HG03571 (cell line): ENCODE data around the gene PLXNB2.
"Not testable (repeated sequence)": the region's sequence is repeated elsewhere in the genome, so short reads cannot be mapped to it uniquely, and the experiment has no call there.

Experiments
- ATAC-seq: cut with Tn5 transposase; IDR thresholded peaks from one replicate; pipeline ENCODE4 v1.9.1; 2021; ENCODE audit not compliant: unreplicated experiment

The PLXNB2 gene

GRCh38 chr22:50326956-50327710 is 19.7 kb upstream of the PLXNB2 start, which contains the start of gene DENND6B:
DENND6B (minus strand) TSS chr22:50327012; CDS start chr22:50326988, 24 bp downstream.
- peak; percentile 77 for ATAC-seq

GRCh38 chr22:50326225-50326955 is 18.9 kb upstream of the PLXNB2 start:
- ATAC-seq: no peak

DNA sequence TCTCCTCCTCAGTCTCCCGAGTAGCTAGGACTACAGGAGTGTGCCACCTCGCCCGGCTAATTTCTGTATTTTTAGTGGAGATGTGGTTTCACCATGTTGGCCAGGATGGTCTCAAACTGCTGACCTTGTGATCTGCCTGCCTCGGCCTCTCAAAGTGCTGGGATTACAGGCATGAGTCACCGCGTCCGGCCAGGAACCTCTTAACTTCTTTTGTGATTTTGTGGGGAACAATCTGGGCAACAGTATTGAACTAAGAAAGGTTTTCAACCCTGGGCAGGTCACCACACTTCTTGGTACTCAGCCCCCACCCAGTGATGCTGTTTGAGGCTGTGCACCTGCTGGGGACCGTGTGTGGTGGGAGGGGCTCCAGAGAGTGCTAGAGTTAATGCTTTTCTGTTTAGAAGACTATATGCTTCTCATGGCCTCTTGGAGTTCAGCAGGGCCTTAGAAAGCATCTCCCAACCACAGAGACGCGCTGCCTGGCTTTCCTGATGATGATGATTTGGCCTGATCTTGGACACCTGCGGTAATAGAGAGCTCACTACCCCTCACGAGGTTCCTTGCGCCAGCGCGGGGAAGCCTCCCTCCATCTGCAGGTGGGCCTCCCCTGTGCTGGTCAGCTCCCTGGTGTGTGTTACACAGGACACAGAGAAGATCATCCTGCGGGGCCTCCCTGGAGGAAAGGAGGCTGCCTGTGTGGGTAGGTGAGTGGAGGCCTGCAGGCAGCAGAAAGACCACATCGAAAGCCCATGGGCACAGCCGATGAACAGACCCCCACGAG is 18.2 kb upstream of the PLXNB2 start:
- no peak for ATAC-seq

GRCh38 chr22:50323900-50324299 is 16.5 kb upstream of the PLXNB2 start:
- ATAC-seq: no peak

- ATAC-seq: not testable (repeated sequence)
These were observed 15.1 kb upstream of the PLXNB2 start for GRCh38 chr22:50322382-50323104.

DNA sequence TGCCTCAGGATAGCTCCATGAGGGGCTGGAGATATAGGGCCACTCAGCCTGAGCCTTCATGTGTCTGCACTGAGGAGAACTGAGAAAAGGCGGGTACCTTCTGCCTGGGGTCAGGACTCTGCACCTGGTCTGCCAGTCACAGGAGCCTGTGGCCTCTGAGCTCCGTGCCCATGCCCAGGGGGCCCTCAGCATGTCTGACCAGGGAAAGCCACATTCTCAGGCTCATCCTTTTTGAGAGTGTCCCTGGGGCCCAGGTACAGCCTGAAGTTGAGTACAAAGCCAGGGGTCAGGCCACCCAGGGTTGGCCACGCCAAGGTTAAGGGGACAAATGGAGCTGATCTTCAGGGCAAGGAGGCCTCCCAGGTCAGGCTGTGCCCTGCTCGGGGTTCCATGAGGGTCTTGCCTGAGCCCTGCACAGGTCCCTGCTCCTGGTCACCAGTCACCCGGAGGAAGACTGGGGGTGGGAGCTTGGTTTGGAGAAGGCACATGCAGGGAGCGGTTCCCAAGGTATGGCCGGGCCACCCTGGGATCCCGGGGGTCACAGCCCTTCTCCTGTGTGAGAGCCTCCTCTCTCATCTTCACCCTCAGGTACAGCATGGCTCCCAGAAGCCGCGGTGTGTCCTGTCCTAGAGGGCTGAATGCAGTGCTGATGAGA is 13.4 kb upstream of the PLXNB2 start:
- ATAC-seq: no peak

GRCh38 chr22:50320116-50320515 is 12.7 kb upstream of the PLXNB2 start:
- no peak for ATAC-seq

DNA sequence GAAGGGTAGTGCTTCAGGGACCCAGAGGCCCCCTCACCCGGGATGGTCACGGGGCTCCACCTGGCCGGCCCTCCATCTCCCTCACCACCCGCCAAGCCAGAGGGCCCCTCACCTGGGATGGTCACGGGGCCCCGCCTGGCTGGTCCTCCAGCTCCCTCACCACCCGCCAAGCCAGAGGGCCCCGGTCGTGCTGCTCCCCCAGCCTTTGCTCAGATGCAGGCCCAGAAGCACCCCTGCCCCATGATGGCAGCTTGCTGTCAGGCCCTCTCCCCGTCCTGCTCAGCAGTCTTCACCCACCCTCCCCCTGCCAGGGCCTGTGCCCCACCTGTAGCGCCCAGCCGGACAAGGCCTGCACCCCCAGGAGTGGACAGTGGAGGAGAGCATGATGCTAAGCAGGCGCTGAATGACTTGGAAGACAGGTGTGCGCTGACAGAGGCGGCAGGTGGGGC is 12.1 kb upstream of the PLXNB2 start:
- no peak for ATAC-seq

DNA sequence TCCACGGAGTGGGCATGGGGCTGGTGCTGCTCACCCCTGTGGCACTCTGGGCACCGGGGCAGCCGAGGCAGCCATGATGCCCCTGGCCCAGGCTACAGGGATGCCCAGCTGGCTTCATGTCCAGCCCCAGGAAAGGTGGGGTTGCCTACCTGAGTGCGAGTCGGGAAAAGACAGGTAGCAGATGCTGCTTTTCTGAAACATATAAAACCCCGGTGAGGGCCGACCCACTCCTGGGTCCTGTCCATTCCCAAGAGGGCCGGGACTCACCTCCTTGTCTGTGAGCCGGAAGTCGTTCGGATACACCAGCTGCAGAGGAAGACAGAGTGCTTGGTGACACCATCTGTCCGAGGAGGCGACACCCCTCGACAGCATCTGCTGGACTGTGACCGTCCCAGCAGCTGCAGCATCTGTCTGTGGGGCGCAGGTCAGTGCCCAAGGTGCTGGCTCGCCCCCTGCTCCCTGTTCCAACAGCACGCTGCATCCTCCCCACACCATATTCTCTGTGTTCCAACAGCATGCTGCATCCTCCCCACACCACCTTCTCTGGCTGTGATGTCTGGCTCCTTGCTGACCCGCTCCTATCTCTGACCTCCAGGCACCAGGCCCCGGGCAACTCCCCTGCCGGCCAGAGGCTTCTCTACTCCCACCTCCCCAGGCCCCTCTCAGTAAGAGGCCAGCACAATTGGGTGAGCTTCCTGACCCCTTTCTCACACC is 11.4 kb upstream of the PLXNB2 start:
- ATAC-seq: no peak

DNA sequence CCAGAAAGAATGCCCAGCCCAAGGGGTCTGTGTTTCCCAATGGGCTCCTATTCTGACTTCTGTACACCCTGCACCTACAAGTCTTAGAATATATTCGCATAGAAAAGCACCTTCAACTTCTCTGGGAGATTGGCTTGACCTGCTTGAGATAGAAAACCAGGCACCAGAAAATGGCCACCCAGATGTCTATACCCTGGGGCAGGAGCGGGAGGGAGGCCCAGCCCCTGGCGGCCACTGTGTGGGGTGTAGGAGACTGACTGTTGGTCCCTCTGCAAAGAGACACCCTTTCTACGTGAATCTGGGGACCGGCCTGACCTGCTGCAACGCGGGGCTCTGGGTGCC is 10.9 kb upstream of the PLXNB2 start:
- no peak for ATAC-seq

- no peak for ATAC-seq
These were observed 10.2 kb upstream of the PLXNB2 start for GRCh38 chr22:50317674-50318073.

GRCh38 chr22:50317178-50317577 is 9.7 kb upstream of the PLXNB2 start:
- no peak for ATAC-seq

DNA sequence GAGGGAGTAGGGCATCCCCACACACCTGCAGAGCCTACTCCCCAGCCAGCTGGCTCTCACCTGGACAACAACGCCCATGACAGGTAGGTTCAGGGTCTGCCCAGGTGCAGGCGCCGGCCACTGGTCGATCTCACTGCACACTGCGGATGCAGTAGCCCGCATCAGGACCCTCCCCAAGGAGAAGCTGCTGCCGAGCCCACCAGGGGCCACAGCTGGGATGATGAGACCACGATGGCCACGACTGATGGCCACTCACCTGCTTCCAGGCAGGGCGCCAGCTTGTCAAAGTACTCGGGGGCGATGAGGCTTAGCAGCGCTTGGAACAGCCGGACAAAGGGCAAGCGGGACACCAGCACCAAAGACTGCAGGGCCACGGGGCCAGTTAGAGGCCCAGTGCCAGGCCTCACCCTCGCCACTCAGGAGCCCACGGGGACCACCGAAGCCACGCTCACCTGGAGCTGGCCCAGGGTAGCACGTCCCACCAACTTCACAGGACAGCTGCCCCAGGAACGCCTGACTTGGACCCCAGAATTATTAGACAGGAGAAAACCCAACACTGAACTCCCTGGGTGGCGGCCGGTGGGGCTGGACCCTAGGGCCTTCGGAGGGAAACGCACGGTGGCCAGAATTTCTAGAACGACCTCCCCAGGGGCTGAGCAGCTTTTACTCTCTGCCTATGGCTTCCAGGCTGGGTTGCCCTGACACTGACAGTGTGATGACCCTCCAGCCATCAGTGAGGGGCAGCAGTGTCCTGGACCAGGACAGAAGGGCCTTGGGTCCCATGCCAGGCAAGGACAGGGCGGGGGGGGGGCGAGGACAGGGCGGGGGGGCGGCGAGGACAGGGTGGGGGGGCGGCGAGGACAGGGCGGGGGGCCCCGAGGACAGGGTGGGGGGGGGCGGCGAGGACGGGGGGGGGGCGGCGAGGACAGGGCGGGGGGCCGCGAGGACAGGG is 8.9 kb upstream of the PLXNB2 start:
- ATAC-seq: no peak

GRCh38 chr22:50315289-50316113 is 8.1 kb upstream of the PLXNB2 start:
- no peak for ATAC-seq

- ATAC-seq: peak; percentile 65
These were observed 7.2 kb upstream of the PLXNB2 start for GRCh38 chr22:50314455-50315288.

DNA sequence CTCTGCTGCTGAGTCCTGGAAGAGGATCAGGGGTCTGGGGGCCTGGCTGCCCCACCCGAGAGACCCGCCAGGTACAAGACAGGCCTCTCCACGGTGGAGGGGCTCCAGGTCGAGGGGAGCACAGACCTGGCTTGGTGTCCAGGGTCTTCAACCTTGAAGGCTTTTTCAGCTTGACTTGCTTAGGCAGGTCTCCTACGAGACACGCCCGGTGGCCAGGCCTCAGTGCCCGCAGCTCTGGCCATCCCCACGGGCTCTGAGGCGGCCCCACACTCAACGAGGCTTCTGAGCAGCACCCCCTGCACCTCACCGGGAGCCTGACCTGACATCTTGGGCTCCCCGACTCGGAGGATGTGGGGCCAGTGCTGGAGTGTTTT is 6.6 kb upstream of the PLXNB2 start:
- ATAC-seq: no peak

DNA sequence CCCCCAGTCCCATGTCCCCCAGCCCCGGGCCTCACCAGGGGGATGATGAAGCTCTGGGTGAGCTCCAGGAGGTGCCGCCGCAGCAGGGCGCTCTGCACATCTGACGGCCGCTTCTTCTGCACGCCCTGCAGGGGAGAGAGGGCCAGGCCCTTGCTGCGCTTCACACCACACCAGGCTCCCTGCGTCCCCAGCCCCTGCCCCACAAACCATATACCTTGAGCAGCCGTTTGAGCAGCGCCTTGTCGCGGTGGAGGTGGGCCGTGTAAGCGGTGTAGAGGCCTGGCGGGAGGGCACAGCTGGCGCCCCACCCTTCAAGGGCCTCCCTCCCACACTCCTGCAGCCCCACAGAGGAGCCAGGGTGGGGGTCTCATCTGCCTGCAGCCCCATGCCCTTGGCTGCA is 6.2 kb upstream of the PLXNB2 start:
- no peak for ATAC-seq
